ENCODE data around the gene RNF213. TPM values are rescaled to one million over a fixed set of nuclear protein-coding genes. Genes with fewer than 3 reads are reported as not detected.

The RNF213 gene
- total RNA-seq, 1 donor = 134 TPM

- peaks cover 8% of the 10 kb centered on the region for H3K27me3 ChIP-seq (ENCODE audit: insufficient read depth, low read length)
- H3K9me3 ChIP-seq (ENCODE audit: low read depth, low read length) = no peaks in the 10 kb centered on the region
- H3K4me1 ChIP-seq (ENCODE audit: insufficient read depth, low read length) = no peaks in the 10 kb centered on the region
- no peak overlapping the region for H2AFZ ChIP-seq (ENCODE audit: low read length)
- TF ChIP-seq, protein P1, sequence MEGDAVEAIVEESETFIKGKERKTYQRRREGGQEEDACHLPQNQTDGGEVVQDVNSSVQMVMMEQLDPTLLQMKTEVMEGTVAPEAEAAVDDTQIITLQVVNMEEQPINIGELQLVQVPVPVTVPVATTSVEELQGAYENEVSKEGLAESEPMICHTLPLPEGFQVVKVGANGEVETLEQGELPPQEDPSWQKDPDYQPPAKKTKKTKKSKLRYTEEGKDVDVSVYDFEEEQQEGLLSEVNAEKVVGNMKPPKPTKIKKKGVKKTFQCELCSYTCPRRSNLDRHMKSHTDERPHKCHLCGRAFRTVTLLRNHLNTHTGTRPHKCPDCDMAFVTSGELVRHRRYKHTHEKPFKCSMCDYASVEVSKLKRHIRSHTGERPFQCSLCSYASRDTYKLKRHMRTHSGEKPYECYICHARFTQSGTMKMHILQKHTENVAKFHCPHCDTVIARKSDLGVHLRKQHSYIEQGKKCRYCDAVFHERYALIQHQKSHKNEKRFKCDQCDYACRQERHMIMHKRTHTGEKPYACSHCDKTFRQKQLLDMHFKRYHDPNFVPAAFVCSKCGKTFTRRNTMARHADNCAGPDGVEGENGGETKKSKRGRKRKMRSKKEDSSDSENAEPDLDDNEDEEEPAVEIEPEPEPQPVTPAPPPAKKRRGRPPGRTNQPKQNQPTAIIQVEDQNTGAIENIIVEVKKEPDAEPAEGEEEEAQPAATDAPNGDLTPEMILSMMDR (IDR thresholded peaks at IDR 0.05; ENCODE audit: extremely low read depth, low read depth, low read length) = no peak
- no peak overlapping the region for H3K4me2 ChIP-seq (ENCODE audit: insufficient read depth, low read length)
- no peak overlapping the region for H3K4me3 ChIP-seq (ENCODE audit: insufficient read depth, low read length)
- no peak for DNase-seq (ENCODE audit: insufficient read length, low spot score, missing footprints)
- H3K79me2 ChIP-seq (ENCODE audit: insufficient read depth, low read length) = no peaks in the 10 kb centered on the region
- H4K20me1 ChIP-seq (ENCODE audit: insufficient read depth, low read length) = no peaks in the 10 kb centered on the region
- no peaks in the 10 kb centered on the region for H3K36me3 ChIP-seq (ENCODE audit: insufficient read depth, low read length)
- H3K27ac ChIP-seq (ENCODE audit: low read depth, low read length) = no peak overlapping the region
Observed at GRCh38 chr17:80447790-80448189, 187.1 kb downstream of the RNF213 start.

Small RNAs within 50 kb of the gene (small RNA-seq; reads per million reads assigned to genes)
- gene MIR4730 = not detected

Other genes starting within 250 kb of the RNF213 start
- gene TBC1D16, start 225.0 kb upstream of the RNF213 start, total RNA-seq = 63.1 and 68.8 TPM in 2 replicates
- gene CCDC40, start 224.2 kb upstream of the RNF213 start, total RNA-seq = 8.3 and 11.8 TPM in 2 replicates
- gene GAA, start 159.3 kb upstream of the RNF213 start, total RNA-seq = 76.7 and 91.3 TPM in 2 replicates
- gene EIF4A3, start 113.7 kb upstream of the RNF213 start, total RNA-seq = 44.5 and 46.3 TPM in 2 replicates
- gene CARD14, start 90.8 kb upstream of the RNF213 start, total RNA-seq = not detected in 2 replicates
- 15.9 and 19.4 TPM in 2 replicates for gene SGSH, start 40.5 kb upstream of the RNF213 start, total RNA-seq
- 12.7 and 17.4 TPM in 2 replicates for gene SLC26A11, start 40.4 kb upstream of the RNF213 start, total RNA-seq
- 19.5 and 25.9 TPM in 2 replicates for gene ENDOV, start 154.3 kb downstream of the RNF213 start, total RNA-seq
- gene NPTX1, start 215.8 kb downstream of the RNF213 start, total RNA-seq = under 0.01 and 0.29 TPM in 2 replicates